Cardiac muscle cell (in vitro differentiated cells and primary cell): ENCODE results near the gene RDX. TPM values are rescaled to one million over a fixed set of nuclear protein-coding genes. Genes with fewer than 3 reads are reported as not detected.

Experiments used
- DNase-seq, 2 donors: peaks; one replicate each; pipeline versions ENCODE4 v3.0.0 to v3.0.0-alpha.2; 2010 to 2017; ENCODE audit warnings: low read depth in 1 of 2, low spot score in 1 of 2
- H3K27ac ChIP-seq: fragments of 200-600 bp; sonication (generic); 2 replicates; pipeline ENCODE4 v1.5.1; 2016
- H3K27me3 ChIP-seq: fragments of 200-600 bp; sonication (generic); 2 replicates; pipeline ENCODE4 v1.6.0; 2016; ENCODE audit warnings: control low read depth
- H3K36me3 ChIP-seq: fragments of 200-600 bp; sonication (generic); 2 replicates; pipeline ENCODE4 v1.5.1; 2016; ENCODE audit warnings: control low read depth
- H3K4me1 ChIP-seq: fragments of 200-600 bp; sonication (generic); 2 replicates; pipeline ENCODE4 v1.8.1; 2017; ENCODE audit warnings: low read depth, mild to moderate bottlenecking, mixed run types
- H3K4me3 ChIP-seq: fragments of 200-600 bp; sonication (generic); 2 replicates; pipeline ENCODE4 v1.5.1; 2016; ENCODE audit warnings: mild to moderate bottlenecking
- H3K9me3 ChIP-seq: fragments of 200-600 bp; sonication (generic); 2 replicates; pipeline ENCODE4 v1.5.1; 2017; ENCODE audit warnings: low read depth, mild to moderate bottlenecking, control low read depth
- CTCF ChIP-seq: IDR thresholded peaks from 2 replicates; pipeline ENCODE4 v1.5.1; 2012; ENCODE audit warnings: low read depth, mild to moderate bottlenecking, low read length
- polyA plus RNA-seq: library from polyadenylated mRNA; unstranded; fragments of >200 nt; fragmentation: Nextera tagmentation; extraction: Ambion mirVana; gene quantifications from 2 replicates; pipeline ENCODE4 v1.2.1, GENCODE V29; 2016
- total RNA-seq: library from RNA; depleted of rRNA; stranded (reverse); fragments of >200 nt; gene quantifications from 2 replicates; pipeline ENCODE4 v1.2.3, GENCODE V29; 2016

Gene RDX
- total and polyA plus RNA-seq, 2 experiments from 2014 or later = 96.3 to 204 TPM

- Histone ChIP-seq H3K36me3 (no peaks in the 10 kb centered on the region), H3K27me3 (no peaks in the 10 kb centered on the region), H3K9me3 (no peaks in the 10 kb centered on the region), H3K4me3 (no peak overlapping the region), H3K27ac (no peak overlapping the region), H3K4me1 (no peaks in the 10 kb centered on the region)
- no peak for DNase-seq
- TF ChIP-seq CTCF = no peak
These were observed 109.5 kb downstream of the RDX start for GRCh38 chr11:110186867-110187266.

- no peak for DNase-seq
- TF ChIP-seq CTCF = no peak
- H3K36me3 ChIP-seq = no peaks in the 10 kb centered on the region
- no peaks in the 10 kb centered on the region for H3K27me3 ChIP-seq
- no peaks in the 10 kb centered on the region for H3K4me1 ChIP-seq
- no peak overlapping the region for H3K4me3 ChIP-seq
- H3K9me3 ChIP-seq = no peaks in the 10 kb centered on the region
- no peak overlapping the region for H3K27ac ChIP-seq
These were observed 110.0 kb downstream of the RDX start for GRCh38 chr11:110186456-110186855.

- H3K9me3 ChIP-seq = no peaks in the 10 kb centered on the region
- no peak overlapping the region for H3K4me3 ChIP-seq
- H3K27ac ChIP-seq = no peak overlapping the region
- no peaks in the 10 kb centered on the region for H3K36me3 ChIP-seq
- no peak for TF ChIP-seq CTCF
- H3K4me1 ChIP-seq = no peaks in the 10 kb centered on the region
- no peaks in the 10 kb centered on the region for H3K27me3 ChIP-seq
- DNase-seq = no peak
These were observed 110.8 kb downstream of the RDX start for GRCh38 chr11:110185599-110185998.

GRCh38 chr11:110185121-110185591, 111.3 kb downstream of the RDX start:
- Histone ChIP-seq H3K27ac (no peak overlapping the region), H3K36me3 (no peaks in the 10 kb centered on the region), H3K4me1 (no peaks in the 10 kb centered on the region)

GRCh38 chr11:110184456-110184855, 112.0 kb downstream of the RDX start:
- DNase-seq = peak in 1 of 2 donors; percentile 31
- H3K27ac ChIP-seq = no peak overlapping the region
- no peaks in the 10 kb centered on the region for H3K4me1 ChIP-seq
- H3K36me3 ChIP-seq = no peaks in the 10 kb centered on the region
- no peaks in the 10 kb centered on the region for H3K9me3 ChIP-seq
- no peak overlapping the region for H3K4me3 ChIP-seq
- H3K27me3 ChIP-seq = no peaks in the 10 kb centered on the region
- TF ChIP-seq CTCF = no peak

More at GRCh38 chr11:110185121-110185591, 111.3 kb downstream of the RDX start:
- H3K27me3 ChIP-seq = no peaks in the 10 kb centered on the region
- DNase-seq = peak in 1 of 2 donors; percentile 59
- H3K9me3 ChIP-seq = no peaks in the 10 kb centered on the region
- TF ChIP-seq CTCF = no peak
- H3K4me3 ChIP-seq = no peak overlapping the region

GRCh38 chr11:110182886-110183285, 113.5 kb downstream of the RDX start:
- Histone ChIP-seq H3K4me1 (no peaks in the 10 kb centered on the region), H3K36me3 (no peaks in the 10 kb centered on the region), H3K9me3 (no peaks in the 10 kb centered on the region), H3K27me3 (no peaks in the 10 kb centered on the region), H3K4me3 (no peak overlapping the region), H3K27ac (no peak overlapping the region)
- no peak for TF ChIP-seq CTCF
- peak in 1 of 2 donors; percentile 35 for DNase-seq
